ENCODE data around the gene SASH3.

DNA sequence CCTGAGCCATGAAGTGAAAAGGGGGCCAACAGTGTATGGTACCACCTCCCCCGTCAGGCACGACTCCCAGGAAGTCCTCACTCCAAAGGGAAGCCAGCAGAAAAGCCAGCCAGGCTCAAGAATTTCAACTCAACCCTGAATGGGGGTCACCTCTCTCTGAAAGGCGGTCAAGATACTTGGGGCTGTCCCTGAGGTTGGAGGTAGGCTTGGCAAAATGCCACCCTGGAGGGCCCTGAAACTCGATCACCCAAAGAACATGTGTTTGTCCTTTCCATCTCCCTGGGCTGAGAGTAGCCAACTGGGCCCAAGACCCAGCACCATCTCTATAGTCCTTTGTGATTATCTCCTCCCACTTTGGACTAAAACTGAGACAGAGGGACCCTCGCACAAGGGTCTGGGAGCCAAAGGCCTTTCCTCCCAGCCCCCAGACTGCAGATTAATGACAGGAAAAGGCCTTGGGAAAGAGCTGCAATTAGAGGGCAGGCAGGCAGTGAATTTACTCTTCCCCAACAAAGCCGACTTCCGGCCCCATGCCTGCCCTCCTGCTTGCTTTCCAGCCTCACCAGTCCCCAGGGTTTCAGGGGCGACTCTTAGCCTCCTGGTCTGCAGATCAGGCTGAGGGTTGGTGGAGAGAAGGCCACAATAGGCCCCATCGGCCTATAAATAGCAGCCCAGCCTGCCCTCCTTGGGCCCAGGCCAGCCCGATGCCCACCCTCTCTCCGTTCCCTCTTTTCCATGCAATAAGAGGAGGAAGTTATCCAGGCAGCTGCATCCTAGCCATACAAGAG, 5.6 kb downstream of the SASH3 start:
- TF ChIP-seq, protein P1, sequence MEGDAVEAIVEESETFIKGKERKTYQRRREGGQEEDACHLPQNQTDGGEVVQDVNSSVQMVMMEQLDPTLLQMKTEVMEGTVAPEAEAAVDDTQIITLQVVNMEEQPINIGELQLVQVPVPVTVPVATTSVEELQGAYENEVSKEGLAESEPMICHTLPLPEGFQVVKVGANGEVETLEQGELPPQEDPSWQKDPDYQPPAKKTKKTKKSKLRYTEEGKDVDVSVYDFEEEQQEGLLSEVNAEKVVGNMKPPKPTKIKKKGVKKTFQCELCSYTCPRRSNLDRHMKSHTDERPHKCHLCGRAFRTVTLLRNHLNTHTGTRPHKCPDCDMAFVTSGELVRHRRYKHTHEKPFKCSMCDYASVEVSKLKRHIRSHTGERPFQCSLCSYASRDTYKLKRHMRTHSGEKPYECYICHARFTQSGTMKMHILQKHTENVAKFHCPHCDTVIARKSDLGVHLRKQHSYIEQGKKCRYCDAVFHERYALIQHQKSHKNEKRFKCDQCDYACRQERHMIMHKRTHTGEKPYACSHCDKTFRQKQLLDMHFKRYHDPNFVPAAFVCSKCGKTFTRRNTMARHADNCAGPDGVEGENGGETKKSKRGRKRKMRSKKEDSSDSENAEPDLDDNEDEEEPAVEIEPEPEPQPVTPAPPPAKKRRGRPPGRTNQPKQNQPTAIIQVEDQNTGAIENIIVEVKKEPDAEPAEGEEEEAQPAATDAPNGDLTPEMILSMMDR (IDR thresholded peaks at IDR 0.05), result no peak
- TF ChIP-seq POLR2A (IDR thresholded peaks at IDR 0.05; ENCODE audit: low read depth), result no peak
- TF ChIP-seq EP300 (IDR thresholded peaks at IDR 0.05), result no peak
- no peak for TF ChIP-seq POLR2AphosphoS5 (IDR thresholded peaks at IDR 0.05)

Measured in esophagus muscularis mucosa (tissue), 4 donors.